GM21576 (cell line): ENCODE measurements around the gene PHC3.
"Not testable (repeated sequence)": the region's sequence is repeated elsewhere in the genome, so short reads cannot be mapped to it uniquely, and the experiment has no call there.

ENCODE experiments used
- ATAC-seq: cut with Tn5 transposase; IDR thresholded peaks from one replicate; pipeline ENCODE4 v1.9.1; 2021; ENCODE audit warnings: mild to moderate bottlenecking, moderate library complexity; ENCODE audit not compliant: unreplicated experiment

Gene PHC3

GRCh38 chr3:170180908-170181885 lies at the start of gene PHC3:
TSS of gene PHC3 (minus strand) at chr3:170181733. CDS start at chr3:170181715, 18 bp downstream.
- peak; percentile 61 for ATAC-seq

GRCh38 chr3:170228093-170228766 lies 46.7 kb upstream of the PHC3 start:
- ATAC-seq, result no peak

- ATAC-seq, result no peak
Measured at GRCh38 chr3:170226426-170226960, 45.0 kb upstream of the PHC3 start.

GRCh38 chr3:170225166-170225565 lies 43.6 kb upstream of the PHC3 start:
- no peak for ATAC-seq

GRCh38 chr3:170222647-170223541 lies 41.4 kb upstream of the PHC3 start:
- peak; percentile 17 for ATAC-seq

GRCh38 chr3:170221924-170222646 lies 40.6 kb upstream of the PHC3 start, which contains the start of gene PRKCI:
TSS of gene PRKCI (plus strand) at chr3:170222424. CDS start at chr3:170222670, 246 bp downstream.
- peak; percentile 96 for ATAC-seq

GRCh38 chr3:170220871-170221270 lies 39.3 kb upstream of the PHC3 start:
- ATAC-seq, result no peak

GRCh38 chr3:170219850-170220249 lies 38.3 kb upstream of the PHC3 start:
- ATAC-seq, result no peak

- no peak for ATAC-seq
Measured at GRCh38 chr3:170211668-170212067, 30.1 kb upstream of the PHC3 start.

- ATAC-seq, result no peak
Measured at GRCh38 chr3:170207717-170208116, 26.2 kb upstream of the PHC3 start.

- ATAC-seq, result not testable (repeated sequence)
Measured at GRCh38 chr3:170206164-170206762, 24.7 kb upstream of the PHC3 start.

- ATAC-seq, result no peak
Measured at GRCh38 chr3:170205302-170205701, 23.8 kb upstream of the PHC3 start.

- no peak for ATAC-seq
Measured at GRCh38 chr3:170204509-170204908, 23.0 kb upstream of the PHC3 start.

- ATAC-seq, result no peak
Measured at GRCh38 chr3:170204023-170204472, 22.5 kb upstream of the PHC3 start.

GRCh38 chr3:170203457-170203856 lies 21.9 kb upstream of the PHC3 start:
- no peak for ATAC-seq

- no peak for ATAC-seq
Measured at GRCh38 chr3:170201527-170201926, 20.0 kb upstream of the PHC3 start.

GRCh38 chr3:170200987-170201386 lies 19.5 kb upstream of the PHC3 start:
- ATAC-seq, result no peak

GRCh38 chr3:170196833-170197232 lies 15.3 kb upstream of the PHC3 start:
- no peak for ATAC-seq

- ATAC-seq, result not testable (repeated sequence)
Measured at GRCh38 chr3:170195759-170196158, 14.2 kb upstream of the PHC3 start.
